HepG2 (cell line): Measurements from ENCODE around the gene ZNF546. TPM values are rescaled to one million over a fixed set of nuclear protein-coding genes. Genes with fewer than 3 reads are reported as not detected.

Experiments
- ATRX ChIP-seq: sonication (generic); formaldehyde crosslinking; IDR thresholded peaks from 2 replicates; pipeline ENCODE4 v1.4.0; 2020; ENCODE audit warnings: missing genetic modification reagents, borderline replicate concordance
- CHD4 ChIP-seq: fragments of 200-600 bp; sonication (generic); IDR thresholded peaks from 2 replicates; pipeline ENCODE4 v1.7.0; 2017; ENCODE audit warnings: mild to moderate bottlenecking, low read length, borderline replicate concordance
- DNMT3B ChIP-seq: conservative IDR thresholded peaks from 2 replicates; pipeline ENCODE4 v1.6.1; 2016; ENCODE audit warnings: missing biosample characterization, control low read depth
- GABPA ChIP-seq, 2 experiments: IDR thresholded peaks; 2 replicates each; pipeline ENCODE4 v1.6.1; 2011 to 2016; ENCODE audit warnings: low read depth in 2 of 2, low read length in 1 of 2, missing biosample characterization in 1 of 2, missing genetic modification characterization in 1 of 2
- GABPB1 ChIP-seq: IDR thresholded peaks from 2 replicates; pipeline ENCODE4 v1.6.1; 2016; ENCODE audit warnings: mild to moderate bottlenecking, missing genetic modification reagents, moderate library complexity, missing compliant biosample characterization
- GRHL1 ChIP-seq: sonication (generic); formaldehyde crosslinking; conservative IDR thresholded peaks from 2 replicates; pipeline ENCODE4 v1.8.0; 2022; ENCODE audit warnings: missing genetic modification reagents
- JARID2 ChIP-seq: sonication (generic); formaldehyde crosslinking; IDR thresholded peaks from 2 replicates; pipeline ENCODE4 v1.8.1; 2023; ENCODE audit warnings: missing genetic modification reagents, inconsistent platforms; ENCODE audit not compliant: insufficient replicate concordance
- NR1H2 ChIP-seq: sonication (generic); formaldehyde crosslinking; IDR thresholded peaks from 2 replicates; pipeline ENCODE4 v1.8.1; 2022; ENCODE audit warnings: low read depth, missing genetic modification reagents, borderline replicate concordance
- RBM39 ChIP-seq: fragments of 200-400 bp; formaldehyde crosslinking; IDR thresholded peaks from one replicate; pipeline ENCODE4 v1.6.1; 2018; ENCODE audit warnings: antibody characterized with exemption, mild to moderate bottlenecking, low read depth, low read length; ENCODE audit not compliant: poor library complexity, severe bottlenecking
- REL ChIP-seq: sonication (generic); formaldehyde crosslinking; conservative IDR thresholded peaks from 2 replicates; pipeline ENCODE4 v1.8.0; 2022; ENCODE audit warnings: mild to moderate bottlenecking, missing genetic modification reagents, moderate library complexity
- SNRNP70 ChIP-seq: fragments of 200-400 bp; formaldehyde crosslinking; IDR thresholded peaks from 2 replicates; pipeline ENCODE4 v1.6.1; 2017; ENCODE audit warnings: mild to moderate bottlenecking, low read depth, low read length, moderate library complexity
- SP140L ChIP-seq: sonication (generic); formaldehyde crosslinking; IDR thresholded peaks from 2 replicates; pipeline ENCODE4 v1.4.0; 2020; ENCODE audit warnings: missing genetic modification reagents, borderline replicate concordance
- SP2 ChIP-seq: sonication (generic); formaldehyde crosslinking; IDR thresholded peaks from 2 replicates; pipeline ENCODE4 v1.5.1; 2020; ENCODE audit warnings: mild to moderate bottlenecking, missing genetic modification reagents
- TAF1 ChIP-seq: sonication (generic); formaldehyde crosslinking; IDR thresholded peaks from 2 replicates; pipeline ENCODE4 v1.4.0; 2020; ENCODE audit warnings: missing genetic modification reagents
- TRAFD1 ChIP-seq: sonication (generic); formaldehyde crosslinking; IDR thresholded peaks from 2 replicates; pipeline ENCODE4 v1.5.1; 2020; ENCODE audit warnings: missing genetic modification reagents, mild to moderate bottlenecking, borderline replicate concordance
- U2AF2 ChIP-seq: fragments of 200-400 bp; formaldehyde crosslinking; IDR thresholded peaks from 2 replicates; pipeline ENCODE4 v1.6.1; 2017; ENCODE audit warnings: low read depth, mild to moderate bottlenecking, low read length
- WIZ ChIP-seq: sonication (generic); formaldehyde crosslinking; IDR thresholded peaks from 2 replicates; pipeline ENCODE4 v1.5.1; 2020; ENCODE audit warnings: mild to moderate bottlenecking, missing genetic modification reagents
- ZBTB1 ChIP-seq: sonication (generic); formaldehyde crosslinking; IDR thresholded peaks from 2 replicates; pipeline ENCODE4 v1.4.0; 2020; ENCODE audit warnings: missing genetic modification reagents, borderline replicate concordance
- ZFP36L1 ChIP-seq: sonication (generic); formaldehyde crosslinking; IDR thresholded peaks from 2 replicates; pipeline ENCODE4 v1.8.0; 2022; ENCODE audit warnings: mild to moderate bottlenecking, missing genetic modification reagents, moderate library complexity
- ZNF18 ChIP-seq: sonication (generic); formaldehyde crosslinking; IDR thresholded peaks from 2 replicates; pipeline ENCODE4 v1.8.0; 2022; ENCODE audit warnings: mild to moderate bottlenecking, missing genetic modification reagents; ENCODE audit not compliant: insufficient replicate concordance
- ZNF33B ChIP-seq: sonication (generic); formaldehyde crosslinking; IDR thresholded peaks from 2 replicates; pipeline ENCODE4 v1.5.1; 2020; ENCODE audit warnings: mild to moderate bottlenecking, missing genetic modification reagents
- ZNF569 ChIP-seq: sonication (generic); formaldehyde crosslinking; IDR thresholded peaks from 2 replicates; pipeline ENCODE4 v1.5.0; 2020; ENCODE audit warnings: mild to moderate bottlenecking, missing genetic modification reagents, moderate library complexity, borderline replicate concordance
- ZNF781 ChIP-seq: sonication (generic); formaldehyde crosslinking; IDR thresholded peaks from 2 replicates; pipeline ENCODE4 v1.5.1; 2020; ENCODE audit warnings: borderline replicate concordance, mild to moderate bottlenecking, missing genetic modification reagents; ENCODE audit errors: not compliant biosample characterization
- ZSCAN21 ChIP-seq: sonication (generic); formaldehyde crosslinking; IDR thresholded peaks from 2 replicates; pipeline ENCODE4 v1.8.0; 2022; ENCODE audit warnings: mild to moderate bottlenecking, missing genetic modification reagents, moderate library complexity, borderline replicate concordance
- polyA plus RNA-seq, 8 experiments: library from polyadenylated mRNA; depleted of rRNA in 3 of 8; stranded (reverse) in 7 of 8; unstranded in 1 of 8; fragments of >200 nt; fragmentation: Illumina TruSeq in 4 of 8; extraction: Trizol in 4 of 8; gene quantifications; 2 replicates each; pipeline versions ENCODE4 v1.2.1 to v1.2.3, GENCODE V29; 2011 to 2016; ENCODE audit warnings: low read depth in 4 of 8, missing spikeins in 1 of 8, mixed read lengths in 1 of 8; ENCODE audit not compliant: insufficient read depth in 1 of 8
- total RNA-seq, 5 experiments: library from RNA; depleted of rRNA; stranded (reverse); fragments of >200 nt; fragmentation: Illumina TruSeq; extraction: Trizol; gene quantifications; 2 replicates each; pipeline ENCODE4 v1.2.3, GENCODE V29; 2016; ENCODE audit warnings: low read depth in 1 of 5

The ZNF546 gene
- total and polyA plus RNA-seq, 2 of the 13 experiments (the other 11 are each of a cell fraction or from before 2014, with no cell fraction given), result 2.2 to 4.1 TPM

GRCh38 chr19:39970675-39971379 lies 26.0 kb upstream of the ZNF546 start, which contains the start of gene PSMC4 (continued):
- TF ChIP-seq ZNF18 (CRISPR knock-in tag) (no peak), ZNF569 (CRISPR knock-in tag) (no peak; the same call in 1 of the 2 replicates), SP140L (CRISPR knock-in tag) (0 out of 2 replicates have a peak, but pooled peaks have one; percentile 73), SNRNP70 (no peak), NR1H2 (CRISPR knock-in tag) (no peak), RBM39 (peak; percentile 65), GRHL1 (CRISPR knock-in tag) (no peak), WIZ (no peak; the same call in 1 of the 2 replicates), ZBTB1 (no peak), TRAFD1 (CRISPR knock-in tag) (peak; percentile 41; the same call in 1 of the 2 replicates), SP2 (CRISPR knock-in tag) (peak; percentile 73), DNMT3B (CRISPR knock-in tag) (no peak), ZSCAN21 (CRISPR knock-in tag) (peak; percentile 54; the same call in 1 of the 2 replicates), TAF1 (CRISPR knock-in tag) (peak; percentile 77; the same call in 1 of the 2 replicates), CHD4 (no peak), U2AF2 (no peak), ZFP36L1 (CRISPR knock-in tag) (no peak; the same call in 1 of the 2 replicates), JARID2 (no peak), GABPA (IDR thresholded peaks at IDR 0.05; ENCODE audit: low read depth, low read length) (peak; percentile 97), GABPA (CRISPR knock-in tag; IDR thresholded peaks at IDR 0.05; ENCODE audit: low read depth) (peak; percentile 99), ZNF33B (no peak), REL (no peak; the same call in 1 of the 2 replicates), GABPB1 (CRISPR knock-in tag) (peak; percentile 99), ZNF781 (CRISPR knock-in tag) (no peak), ATRX (CRISPR knock-in tag) (no peak)
